Measurements from ENCODE around the gene COX7A2L.
"Not testable (repeated sequence)": the region's sequence is repeated elsewhere in the genome, so short reads cannot be mapped to it uniquely, and the experiment has no call there.

The COX7A2L gene, protein sequence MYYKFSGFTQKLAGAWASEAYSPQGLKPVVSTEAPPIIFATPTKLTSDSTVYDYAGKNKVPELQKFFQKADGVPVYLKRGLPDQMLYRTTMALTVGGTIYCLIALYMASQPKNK

DNA sequence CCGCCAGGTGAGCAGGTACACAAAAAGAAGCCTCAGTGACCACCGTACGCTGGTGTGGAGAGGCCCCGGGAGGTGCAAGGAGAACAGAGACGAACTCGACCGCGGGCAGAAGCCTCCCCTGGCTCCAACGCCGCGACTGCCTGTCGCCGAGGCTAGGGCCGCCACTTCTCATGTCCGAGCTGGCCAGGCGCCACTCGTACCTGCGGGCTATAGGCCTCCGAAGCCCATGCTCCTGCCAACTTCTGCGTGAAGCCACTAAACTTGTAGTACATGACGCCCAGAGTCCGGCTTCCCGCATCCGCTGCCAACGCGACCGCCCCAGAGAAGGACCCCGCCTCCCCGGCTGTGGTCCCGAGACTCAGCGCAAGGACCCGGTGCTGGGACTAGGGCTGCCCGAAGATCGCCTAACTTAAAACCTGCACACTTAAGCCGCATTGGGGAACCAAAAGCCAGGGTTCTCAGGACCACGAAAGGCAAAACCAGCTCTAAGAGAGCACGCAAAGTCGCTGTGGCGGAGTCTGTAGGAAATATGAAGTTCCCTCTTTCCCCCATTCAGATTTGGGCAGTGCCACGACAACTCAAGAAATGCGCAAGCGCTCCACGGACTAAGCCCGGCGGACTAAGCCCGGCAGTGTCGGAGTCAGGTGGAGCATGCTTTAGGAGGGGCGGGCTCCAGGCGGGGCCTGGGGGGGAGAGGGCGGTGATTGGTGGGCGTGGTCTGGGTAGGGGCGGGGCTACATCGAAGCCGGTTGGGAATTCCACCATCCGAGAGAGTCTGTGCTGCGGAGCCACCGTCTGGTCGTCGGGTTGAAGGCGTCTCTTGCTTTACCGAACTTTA lies at the start of gene COX7A2L:
TSS of gene COX7A2L (minus strand) at position 328 of the 838 bp plus-strand sequence. CDS start at position 272, 56 bp downstream.
- intact Hi-C loops (cut with DNase I) = loop anchor here (2.0 to 10.0 kb wide), 2 partner anchors 264 to 496 kb away; no protein-coding TSS in a partner anchor

DNA sequence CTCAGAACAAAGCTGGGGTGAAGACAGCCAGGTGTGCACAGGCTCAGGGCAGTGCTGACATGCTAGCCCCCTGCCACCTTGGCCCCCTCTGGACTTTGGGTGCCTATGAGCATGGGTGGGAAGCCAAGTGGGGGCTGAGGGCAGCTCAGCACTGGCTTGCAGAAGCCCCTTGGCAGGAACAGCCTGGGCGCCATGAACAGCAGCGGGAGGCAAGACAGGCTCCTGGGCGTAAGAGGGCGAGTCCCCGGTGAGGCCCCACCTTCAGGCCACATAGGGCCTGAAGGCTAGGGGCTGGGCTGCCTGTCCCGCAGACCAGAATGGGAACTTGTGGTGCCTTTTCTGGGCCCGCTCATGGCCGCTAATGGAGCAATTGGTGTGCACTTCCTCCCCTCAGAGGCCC lies 47.0 kb upstream of the COX7A2L start:
- intact Hi-C loops (cut with DNase I) = no loop called here
- no peak for DNase-seq

More for the DNA sequence above, at the start of gene COX7A2L:
- DNase-seq = peak; percentile 96 to 100 (median 98)

DNA sequence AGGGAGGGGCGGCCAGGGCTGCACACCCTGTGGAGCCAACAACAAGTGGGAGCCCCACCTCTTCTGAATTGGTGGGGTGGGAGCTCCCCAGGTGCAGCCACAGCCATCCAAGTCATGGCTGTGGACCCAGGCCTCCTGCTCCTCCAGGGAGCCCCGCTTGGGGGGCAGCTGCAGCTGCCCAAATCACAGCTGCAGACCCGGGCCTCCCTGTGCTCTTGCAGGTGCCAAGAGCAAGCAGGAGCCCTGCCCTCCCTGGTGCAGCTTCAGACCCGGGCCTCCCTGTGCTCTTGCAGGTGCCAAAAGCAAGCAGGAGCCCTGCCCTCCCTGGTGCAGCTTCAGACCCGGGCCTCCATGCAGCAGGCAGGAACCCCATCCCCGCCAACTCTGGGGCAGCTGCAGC lies 46.5 kb upstream of the COX7A2L start:
- intact Hi-C loops (cut with DNase I) = no loop called here
- no peak for DNase-seq

DNA sequence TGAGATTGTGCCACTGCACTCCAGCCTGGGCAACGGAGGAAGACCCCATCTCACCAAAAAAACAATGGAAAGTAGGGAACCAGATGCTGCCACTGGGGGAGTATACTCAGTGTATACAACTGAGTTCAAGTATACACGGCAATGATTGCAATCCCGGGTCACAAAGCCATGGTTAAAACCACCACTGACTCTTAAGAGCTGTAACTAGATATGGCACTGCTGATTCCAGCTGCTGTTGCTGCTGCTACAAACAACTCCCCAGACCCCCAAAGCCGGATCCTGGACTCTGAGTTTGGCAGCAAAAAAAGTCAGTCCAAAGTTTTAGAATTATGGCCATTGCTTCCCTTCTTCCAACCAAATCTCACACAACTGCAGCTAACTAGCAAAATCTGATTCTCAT lies 43.7 kb upstream of the COX7A2L start:
- no peak for DNase-seq
- intact Hi-C loops (cut with DNase I) = no loop called here

DNA sequence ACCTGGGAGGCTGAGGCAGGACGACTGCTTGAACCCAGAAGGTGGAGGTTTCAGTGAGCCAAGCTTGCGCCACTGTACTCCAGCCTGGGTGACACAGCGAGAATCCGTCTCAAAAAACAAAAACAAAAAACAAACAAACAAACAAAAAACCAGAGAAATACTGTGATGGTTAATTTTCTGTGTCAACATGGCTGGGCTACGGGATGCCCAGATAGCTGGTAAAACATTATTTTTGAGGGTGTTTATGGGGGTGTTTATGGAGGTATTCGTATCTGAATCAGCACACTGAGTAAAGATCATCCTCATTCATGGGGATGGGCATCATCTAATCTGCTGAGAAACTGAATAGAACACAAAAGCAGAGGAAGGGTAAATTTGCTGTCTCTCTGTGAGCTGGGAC lies 40.8 kb upstream of the COX7A2L start:
- no peak for DNase-seq
- intact Hi-C loops (cut with DNase I) = no loop called here

DNA sequence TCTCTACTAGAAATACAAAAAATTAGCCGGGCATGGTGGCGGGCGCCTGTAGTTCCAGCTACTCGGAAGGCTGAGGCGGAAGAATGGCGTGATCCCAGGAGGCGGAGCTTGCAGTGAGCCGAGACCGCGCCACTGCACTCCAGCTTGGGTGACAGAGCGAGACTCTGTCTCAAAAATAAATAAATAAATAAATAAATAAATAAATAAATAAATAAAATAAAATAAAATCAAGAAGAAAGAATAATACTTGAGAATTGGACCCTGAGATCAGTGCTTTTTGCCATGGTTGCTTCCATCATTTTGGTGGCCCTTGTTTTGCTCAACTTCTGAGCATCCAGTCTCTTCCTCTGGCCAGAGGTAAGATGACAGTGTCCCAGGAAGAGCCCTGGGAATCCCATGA lies 37.0 kb upstream of the COX7A2L start:
- intact Hi-C loops (cut with DNase I); DNase-seq: not testable (repeated sequence)

DNA sequence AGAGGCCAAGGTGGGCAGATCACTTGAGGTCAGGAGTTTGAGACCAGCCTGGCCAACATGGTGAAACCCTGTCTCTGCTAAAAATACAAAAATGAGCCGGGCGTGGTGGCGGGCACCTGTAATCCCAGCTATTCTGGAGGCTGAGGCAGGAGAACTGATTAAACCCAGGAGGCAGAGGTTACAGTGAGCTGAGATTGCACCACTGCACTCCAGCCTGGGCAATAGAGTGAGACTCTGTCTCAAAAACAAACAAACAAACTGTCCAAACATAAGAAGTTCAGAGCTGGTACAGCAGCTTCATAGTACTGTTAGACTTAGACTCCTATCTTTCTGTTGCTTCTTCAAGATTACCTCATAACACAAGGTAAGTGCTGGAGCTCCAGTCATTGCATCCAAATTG lies 32.3 kb upstream of the COX7A2L start:
- DNase-seq; intact Hi-C loops (cut with DNase I): not testable (repeated sequence)

DNA sequence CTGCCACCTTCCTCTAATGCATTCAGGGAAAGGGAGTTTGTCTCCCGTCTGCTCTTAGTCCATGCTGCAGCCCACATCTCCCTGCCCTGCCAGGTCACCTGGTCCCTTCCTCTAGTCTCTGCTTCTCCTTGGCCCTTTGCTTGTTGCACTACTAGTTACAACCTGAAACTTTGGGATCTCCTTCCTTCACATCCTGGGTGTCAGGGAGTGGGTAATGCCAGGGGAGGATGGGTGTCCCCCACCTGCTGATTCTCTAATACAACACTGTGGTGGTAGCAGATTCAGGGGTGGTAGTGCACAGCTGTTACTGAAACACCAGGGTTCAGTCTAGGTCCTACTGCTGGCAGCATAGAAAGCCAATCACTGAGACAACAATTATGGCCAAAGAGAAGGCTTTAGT lies 31.2 kb upstream of the COX7A2L start:
- intact Hi-C loops (cut with DNase I) = no loop called here
- DNase-seq = no peak

DNA sequence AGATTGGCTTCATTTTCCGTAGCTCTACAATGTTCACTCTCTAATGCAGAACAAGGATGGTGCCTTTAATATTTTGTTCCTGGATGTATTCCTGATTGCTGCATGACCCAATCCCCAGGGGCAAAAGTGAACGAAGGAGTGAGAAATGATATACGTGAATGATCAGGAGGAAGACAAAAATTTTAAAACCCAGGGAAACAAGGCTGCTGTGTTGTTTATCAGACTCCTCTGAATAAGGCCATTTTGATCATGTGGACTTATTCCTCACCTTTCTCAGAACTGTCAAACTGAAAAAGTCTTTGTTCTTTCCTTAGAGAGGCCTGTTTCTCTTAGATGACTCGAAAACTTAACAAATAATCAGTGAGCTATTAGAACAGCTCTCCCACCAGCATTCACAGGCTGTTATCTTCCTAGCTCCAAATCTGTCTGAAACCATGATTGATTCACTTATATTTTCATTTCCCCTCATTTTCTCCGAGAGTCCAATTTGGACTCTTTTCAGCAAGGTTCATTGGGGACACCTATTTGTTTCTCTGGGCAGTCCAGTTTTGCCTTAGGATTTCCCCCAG lies 29.5 kb upstream of the COX7A2L start:
- DNase-seq = no peak
- intact Hi-C loops (cut with DNase I) = no loop called here

DNA sequence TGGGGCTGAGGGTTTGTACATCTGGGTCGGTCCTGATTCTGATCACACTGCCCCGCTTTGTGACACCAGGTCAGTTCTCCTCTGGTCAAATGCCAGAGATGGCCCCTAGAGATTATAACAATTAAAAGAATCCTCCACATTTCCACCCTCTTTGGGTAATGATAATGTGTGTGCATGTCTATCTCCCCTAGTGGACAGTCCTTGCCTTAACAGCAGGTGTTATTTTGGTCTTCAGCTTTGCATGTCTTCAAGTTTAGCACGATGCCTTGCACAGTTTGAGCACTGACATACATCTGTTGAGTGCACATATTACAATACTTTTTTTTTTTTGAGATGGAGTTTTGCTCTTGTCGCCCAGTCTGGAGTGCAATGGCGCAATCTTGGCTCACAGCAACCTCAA lies 25.7 kb upstream of the COX7A2L start:
- no peak for DNase-seq
- intact Hi-C loops (cut with DNase I) = no loop called here

DNA sequence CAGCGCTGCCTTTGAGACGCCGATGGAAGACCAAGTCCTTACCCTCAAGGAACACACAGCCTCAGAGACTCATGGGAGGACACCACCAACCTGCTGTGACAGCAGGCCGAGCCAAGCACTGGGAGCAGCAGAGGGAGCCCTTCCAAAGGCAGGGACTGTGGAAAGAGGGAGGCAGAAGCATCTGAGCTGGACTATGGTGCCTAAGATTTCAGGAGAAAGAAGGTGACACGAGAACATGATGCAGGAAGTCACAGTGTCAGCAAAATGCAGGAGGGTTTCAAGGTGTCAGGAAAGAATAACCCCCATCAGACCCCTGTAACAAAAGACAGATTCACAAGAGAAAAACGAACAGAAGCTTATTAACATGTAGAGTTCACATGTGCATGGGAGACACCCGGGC lies 24.2 kb upstream of the COX7A2L start:
- peak in 5 of 10 donors; percentile 24 to 91 (median 37) for DNase-seq
- intact Hi-C loops (cut with DNase I) = no loop called here

DNA sequence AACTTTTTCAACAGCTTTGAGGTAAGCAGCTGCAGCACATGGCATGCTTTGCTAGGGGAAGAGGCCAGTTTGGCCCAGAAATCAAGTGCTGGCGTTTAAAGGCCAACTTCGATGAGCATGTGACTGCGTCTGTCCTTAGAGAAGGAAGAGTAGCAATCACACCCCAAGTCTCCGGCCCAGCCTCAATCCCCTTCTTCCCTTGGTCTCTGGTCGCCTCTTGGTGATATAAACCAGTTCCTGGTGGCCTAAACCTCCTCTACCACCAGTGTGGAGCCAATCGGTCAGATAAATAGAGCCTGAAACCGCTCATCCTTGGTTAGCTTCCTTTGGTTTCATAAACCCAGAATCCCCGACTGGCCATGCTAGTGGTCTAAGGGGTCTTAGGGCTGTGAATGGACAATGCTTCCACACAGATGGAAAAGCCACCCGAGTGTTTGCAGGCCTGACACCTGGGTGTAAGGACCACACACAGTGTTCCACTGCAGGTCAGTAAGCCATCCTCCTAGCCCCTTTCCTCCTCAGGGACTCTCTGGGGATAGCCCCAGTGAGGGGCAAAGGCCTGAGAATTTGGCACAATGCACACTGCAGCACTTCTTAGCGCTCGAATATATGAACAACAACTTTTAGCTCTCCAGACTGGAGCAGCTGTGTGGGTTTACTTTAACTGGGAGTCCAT lies 23.0 kb upstream of the COX7A2L start:
- no peak for DNase-seq
- intact Hi-C loops (cut with DNase I) = no loop called here

DNA sequence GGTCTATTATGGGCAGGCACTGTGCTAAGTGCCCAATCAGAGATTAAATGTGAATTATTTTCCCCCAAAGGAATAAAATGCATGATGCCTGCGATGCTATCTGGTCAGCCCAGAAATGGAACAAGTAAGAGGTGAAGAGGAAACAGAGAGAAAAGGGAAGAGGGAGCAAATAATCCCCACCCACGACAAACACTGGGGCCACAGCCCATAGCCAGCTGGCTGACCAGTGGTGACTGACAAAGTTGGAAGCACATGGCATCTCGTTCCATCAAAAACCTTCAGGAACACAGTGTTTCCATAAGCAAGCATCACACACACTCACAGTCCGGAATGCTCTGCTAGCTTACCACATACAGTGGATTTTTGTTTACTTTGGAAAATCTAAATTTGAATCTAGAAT lies 21.1 kb upstream of the COX7A2L start:
- no peak for DNase-seq
- intact Hi-C loops (cut with DNase I) = no loop called here

DNA sequence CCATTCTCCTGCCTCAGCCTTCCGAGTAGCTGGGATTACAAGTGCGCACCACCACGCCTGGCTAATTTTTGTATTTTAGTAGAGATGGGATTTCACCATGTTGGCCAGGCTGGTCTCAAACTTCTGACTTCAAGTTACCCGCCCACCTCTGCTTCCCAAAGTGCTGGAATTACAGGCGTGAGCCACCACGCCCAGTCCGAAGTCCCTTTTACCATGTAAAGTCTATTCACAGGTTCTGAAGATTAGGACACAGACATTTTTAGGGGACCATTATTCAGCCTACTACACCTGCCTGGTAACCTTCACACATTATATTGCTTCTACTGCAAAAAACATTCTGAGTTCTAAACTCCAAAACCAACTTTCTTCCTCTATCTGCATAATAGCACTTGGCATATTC lies 19.0 kb upstream of the COX7A2L start:
- intact Hi-C loops (cut with DNase I) = not testable (repeated sequence)

DNA sequence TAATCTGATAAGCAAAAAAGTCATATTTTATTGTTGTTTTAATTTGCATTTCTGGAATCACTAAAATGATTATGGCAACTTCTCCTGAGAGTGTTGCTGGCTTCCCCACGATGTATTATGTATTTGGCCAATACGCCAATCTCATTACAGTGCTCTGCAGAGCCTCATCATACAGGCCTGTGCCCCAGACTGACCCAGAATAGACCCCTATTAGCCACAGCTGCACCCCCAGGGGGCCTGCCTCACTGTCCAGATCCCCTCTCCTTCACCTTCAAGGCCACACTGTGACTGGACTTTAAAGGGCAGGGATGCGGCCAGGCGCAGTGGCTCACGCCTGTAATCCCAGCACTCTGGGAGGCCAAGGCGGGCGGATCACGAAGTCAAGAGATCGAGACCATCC lies 17.4 kb upstream of the COX7A2L start:
- DNase-seq = no peak
- intact Hi-C loops (cut with DNase I) = no loop called here

More for the DNA sequence above, 19.0 kb upstream of the COX7A2L start:
- DNase-seq = not testable (repeated sequence)

DNA sequence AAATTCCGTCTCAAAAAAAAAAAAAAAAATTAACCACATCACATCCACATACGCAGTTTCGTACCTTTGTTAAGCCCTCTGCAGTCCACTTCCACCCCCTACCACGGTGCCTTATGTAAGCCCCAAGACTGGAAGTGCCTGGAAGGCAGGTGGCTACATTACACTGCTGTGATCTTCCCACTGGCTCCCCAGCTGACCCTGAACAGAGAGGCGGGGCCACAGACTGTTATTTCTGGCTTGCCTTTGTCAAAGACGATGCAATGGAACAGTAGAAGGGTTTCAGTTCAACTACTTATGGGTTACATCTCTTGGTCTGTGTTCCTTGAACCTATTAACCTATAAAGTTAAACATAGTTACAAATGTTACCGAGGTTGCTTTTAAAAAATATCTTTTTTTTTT lies 15.7 kb upstream of the COX7A2L start:
- intact Hi-C loops (cut with DNase I) = no loop called here
- DNase-seq = no peak

DNA sequence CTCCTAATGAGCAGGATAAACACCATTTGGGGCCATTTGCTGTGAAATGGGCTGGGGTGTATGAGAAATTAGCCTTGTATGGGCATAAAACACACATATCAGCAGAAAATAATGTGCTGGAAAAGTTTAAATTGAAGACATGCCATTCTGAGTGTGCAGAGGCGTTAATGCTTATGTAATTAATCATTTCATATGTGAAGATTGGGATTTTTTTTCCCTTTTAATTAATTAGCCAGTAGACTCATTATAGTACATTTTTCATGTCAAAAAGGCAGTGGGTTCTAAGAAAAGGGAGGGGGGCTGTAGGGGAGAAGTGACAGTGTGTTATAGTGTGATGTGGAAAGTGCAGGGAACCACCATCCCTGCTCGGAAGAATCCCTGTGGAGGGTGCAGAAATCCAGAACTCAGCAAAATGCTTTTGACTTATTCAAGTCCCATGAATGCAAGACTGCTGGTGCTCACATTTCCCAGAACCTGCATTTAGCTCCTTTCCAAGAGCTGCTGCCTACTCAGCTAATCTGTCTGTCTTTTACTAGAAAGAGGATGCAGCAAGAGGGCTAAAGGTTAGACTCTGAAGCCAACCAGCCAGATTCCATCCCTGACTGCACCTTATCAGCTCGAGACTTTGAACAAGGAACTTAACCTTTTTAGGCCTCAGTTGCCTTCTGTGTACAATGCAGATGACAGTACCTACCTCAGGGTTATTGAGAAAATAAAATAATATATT lies 11.6 kb upstream of the COX7A2L start:
- intact Hi-C loops (cut with DNase I) = no loop called here
- DNase-seq = no peak

DNA sequence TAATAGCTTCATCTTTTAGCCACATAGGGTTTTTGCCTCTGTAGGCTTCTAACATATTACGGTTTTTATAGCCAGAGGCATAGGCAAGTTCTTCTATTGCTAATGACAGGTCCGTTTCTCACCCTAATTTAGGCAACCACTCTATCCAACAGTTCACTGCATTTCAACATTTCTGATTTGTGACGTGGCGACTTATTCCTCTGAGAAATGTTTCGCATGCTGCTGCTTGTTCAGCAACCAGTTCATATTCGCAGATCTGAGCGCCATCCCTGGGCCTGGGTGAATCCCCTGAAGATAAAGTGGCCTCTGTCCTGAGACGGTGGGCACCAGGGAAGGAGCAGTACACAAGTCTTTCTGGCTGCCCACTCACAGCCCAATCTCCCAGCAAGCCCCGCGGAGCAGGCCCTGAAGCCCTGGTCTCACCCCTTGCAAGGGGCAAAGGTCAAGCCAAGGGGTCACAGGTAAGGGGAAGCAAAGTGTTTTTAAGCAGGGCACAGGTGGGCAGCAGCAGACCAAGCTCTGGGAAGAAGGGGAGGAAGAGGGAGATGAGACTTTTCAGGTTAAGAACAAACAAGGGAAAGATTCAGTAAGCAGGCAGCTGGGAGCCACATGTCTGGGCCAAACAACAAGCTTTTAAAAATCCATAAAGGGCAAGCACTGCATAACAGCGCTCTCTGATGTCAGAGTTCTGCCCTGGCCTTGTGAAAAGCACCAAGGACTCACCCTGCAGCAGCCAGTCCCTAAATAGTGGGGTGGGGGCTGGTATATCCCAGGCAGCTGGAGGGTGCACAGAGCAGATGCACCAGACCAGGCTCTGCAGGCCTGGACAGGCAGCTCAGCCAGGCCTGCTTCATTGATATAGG lies 10.8 kb upstream of the COX7A2L start:
- no peak for DNase-seq
- intact Hi-C loops (cut with DNase I) = no loop called here

DNA sequence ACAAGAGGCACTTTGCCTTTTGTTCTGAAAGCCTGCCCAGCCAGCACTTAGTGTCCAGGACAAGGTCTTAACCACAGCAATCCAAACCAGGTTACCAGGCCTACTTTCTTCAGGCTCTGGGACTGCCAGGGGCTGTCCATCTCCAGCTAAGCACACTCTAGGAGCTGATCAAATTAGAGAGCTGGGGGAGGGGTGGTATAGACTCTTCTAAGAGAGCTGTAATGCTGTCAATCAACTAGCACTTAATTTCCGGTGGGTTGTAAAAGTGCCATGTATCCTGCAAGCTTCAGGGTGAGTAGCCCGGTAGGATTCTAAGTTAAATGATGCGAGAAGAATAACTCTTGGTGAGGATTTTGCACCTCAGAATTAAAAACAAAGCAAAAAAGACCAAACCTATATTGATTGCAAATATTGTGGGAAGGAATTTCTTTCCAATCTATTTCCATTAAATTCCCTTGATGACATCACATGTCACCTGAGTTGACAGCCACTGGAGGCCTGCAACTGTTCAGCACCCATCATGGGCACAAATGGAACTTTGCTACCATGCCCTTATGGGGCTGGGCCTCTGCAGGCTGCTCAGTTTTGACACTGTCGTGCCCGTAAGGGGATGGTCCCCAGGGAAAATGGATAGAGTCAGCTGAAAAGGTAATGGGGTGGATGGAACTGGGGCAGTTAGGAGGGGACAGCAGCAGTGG lies 8.7 kb upstream of the COX7A2L start:
- intact Hi-C loops (cut with DNase I) = loop anchor here (10.0 kb wide), 1 partner anchor 505 kb away; no protein-coding TSS in a partner anchor
- no peak for DNase-seq
